Esophagus muscularis mucosa (tissue), 4 donors: ENCODE results near the gene ATG2B. TPM values are rescaled to one million over a fixed set of nuclear protein-coding genes. Genes with fewer than 3 reads are reported as not detected.

ENCODE experiments used
- DNase-seq: peaks from one replicate; pipeline ENCODE4 v3.0.0-alpha.2; 2017; ENCODE audit errors: extremely low spot score
- H3K27ac ChIP-seq, 4 donors: fragments of 200-600 bp; sonication (generic); replicated peaks in 1 of 4; 1 replicate in 3 of 4; 2 replicates in 1 of 4; pipeline ENCODE4 v1.5.1; 2016 to 2019; ENCODE audit warnings: mild to moderate bottlenecking in 1 of 4
- H3K27me3 ChIP-seq, 4 donors: fragments of 200-600 bp; sonication (generic); one replicate each; pipeline versions ENCODE4 v1.5.1 to v1.6.0; 2016 to 2019
- H3K36me3 ChIP-seq, 4 donors: fragments of 200-600 bp; sonication (generic); one replicate each; pipeline ENCODE4 v1.5.1; 2016 to 2019
- H3K4me1 ChIP-seq, 4 donors: fragments of 200-600 bp; sonication (generic); one replicate each; pipeline ENCODE4 v1.5.1; 2016 to 2019
- H3K4me3 ChIP-seq, 4 donors: fragments of 200-600 bp; sonication (generic); 1 replicate in 2 of 4; 2 replicates in 2 of 4; pipeline ENCODE4 v1.5.1; 2016 to 2019; ENCODE audit warnings: mild to moderate bottlenecking in 4 of 4, moderate library complexity in 1 of 4
- H3K9me3 ChIP-seq, 4 donors: fragments of 200-600 bp; sonication (generic); 1 replicate in 3 of 4; 2 replicates in 1 of 4; pipeline ENCODE4 v1.5.1; 2016 to 2019
- CTCF ChIP-seq, 3 experiments: fragments of 200-600 bp in 2 of 3; fragments of 450-650 bp in 1 of 3; sonication (generic) in 2 of 3; IDR thresholded peaks; one replicate each; pipeline ENCODE4 v1.5.1; 2017 to 2019; ENCODE audit warnings: antibody characterized with exemption in 3 of 3, mild to moderate bottlenecking in 2 of 3, moderate library complexity in 1 of 3
- EP300 ChIP-seq: sonication (generic); formaldehyde crosslinking; IDR thresholded peaks from one replicate; pipeline ENCODE4 v1.6.1; 2017; ENCODE audit warnings: antibody characterized with exemption
- POLR2A ChIP-seq: fragments of 450-650 bp; IDR thresholded peaks from one replicate; pipeline ENCODE4 v1.6.1; 2017; ENCODE audit warnings: antibody characterized with exemption, moderate library complexity, mild to moderate bottlenecking, low read depth
- POLR2AphosphoS5 ChIP-seq, 2 donors: sonication (generic); formaldehyde crosslinking; IDR thresholded peaks; one replicate each; pipeline ENCODE4 v1.6.1; 2017; ENCODE audit warnings: antibody characterized with exemption in 2 of 2
- WGBS: methylation state at CpG from one replicate; pipeline ENCODE4 v1.1.5; 2018; 5-methylcytosine and 5-hydroxymethylcytosine counted together
- intact Hi-C: fragments of 100-400 bp; cut with DNase I; formaldehyde crosslinking; loops from one replicate; pipeline ENCODE4 v1.15.1; 2023
- total RNA-seq, 4 donors: library from RNA; depleted of rRNA; stranded (reverse); fragments of >200 nt; gene quantifications; one replicate each; pipeline versions ENCODE4 v1.1.0 to v1.2.1, GENCODE V29; 2016

Gene ATG2B
- total RNA-seq, 4 donors from 2014 or later = 18.2 to 26.6 (median 23.1) TPM

GRCh38 chr14:96398921-96399320 lies 35.8 kb upstream of the ATG2B start:
- Histone ChIP-seq H3K4me1 (no peaks in the 10 kb centered on the region), H3K36me3 (no peaks in the 10 kb centered on the region), H3K27ac (no peak overlapping the region), H3K9me3 (no peaks in the 10 kb centered on the region), H3K27me3 (no peaks in the 10 kb centered on the region), H3K4me3 (no peak overlapping the region)
- TF ChIP-seq EP300 = no peak
- TF ChIP-seq POLR2A = no peak
- no peak for TF ChIP-seq CTCF (IDR thresholded peaks at IDR 0.05)
- no peak for TF ChIP-seq POLR2AphosphoS5 (IDR thresholded peaks at IDR 0.05)
- 90% methylated on average over 5 of the region's 5 CpGs for whole genome bisulfite sequencing
- peak; percentile 90 for DNase-seq
- intact Hi-C loops = no loop called here

- TF ChIP-seq POLR2A (no peak), EP300 (no peak), POLR2AphosphoS5 (IDR thresholded peaks at IDR 0.05) (no peak), CTCF (IDR thresholded peaks at IDR 0.05) (no peak)
- Histone ChIP-seq H3K27ac (no peak overlapping the region), H3K36me3 (no peaks in the 10 kb centered on the region), H3K9me3 (no peaks in the 10 kb centered on the region), H3K4me3 (no peak overlapping the region), H3K27me3 (no peaks in the 10 kb centered on the region), H3K4me1 (no peaks in the 10 kb centered on the region)
- DNase-seq = peak; percentile 55
- 90% methylated on average over 8 of the region's 8 CpGs for WGBS
- intact Hi-C loops = no loop called here
Measured at GRCh38 chr14:96398432-96398831, 35.3 kb upstream of the ATG2B start.

GRCh38 chr14:96394047-96394815 lies 31.1 kb upstream of the ATG2B start:
- TF ChIP-seq POLR2AphosphoS5 (IDR thresholded peaks at IDR 0.05) = no peak
- TF ChIP-seq CTCF (IDR thresholded peaks at IDR 0.05) = no peak
- TF ChIP-seq EP300 = no peak
- no peak for TF ChIP-seq POLR2A
- intact Hi-C loops = no loop called here
- Histone ChIP-seq H3K9me3 (no peaks in the 10 kb centered on the region), H3K4me1 (peaks cover 14 to 19% (median 16%) of the 10 kb centered on the region in 4 donors), H3K27me3 (peaks cover 0 to 3% (median 0%) of the 10 kb centered on the region in 4 donors), H3K36me3 (no peaks in the 10 kb centered on the region), H3K4me3 (no peak overlapping the region), H3K27ac (no peak overlapping the region)
- WGBS = 92% methylated on average over 7 of the region's 7 CpGs
- peak; percentile 78 for DNase-seq

- H3K4me3 ChIP-seq = no peak overlapping the region
- TF ChIP-seq EP300 = no peak
- no peak for TF ChIP-seq POLR2A
- TF ChIP-seq POLR2AphosphoS5 (IDR thresholded peaks at IDR 0.05) = no peak
- no peak for TF ChIP-seq CTCF (IDR thresholded peaks at IDR 0.05)
- intact Hi-C loops = no loop called here
- peaks cover 0 to 3% (median 0%) of the 10 kb centered on the region in 4 donors for H3K27me3 ChIP-seq
- H3K36me3 ChIP-seq = no peaks in the 10 kb centered on the region
- H3K4me1 ChIP-seq = peaks cover 14 to 19% (median 16%) of the 10 kb centered on the region in 4 donors
- no peaks in the 10 kb centered on the region for H3K9me3 ChIP-seq
- peak; percentile 17 for DNase-seq
- no peak overlapping the region for H3K27ac ChIP-seq
- WGBS = 90% methylated on average over 5 of the region's 5 CpGs
Measured at GRCh38 chr14:96393071-96393691, 30.0 kb upstream of the ATG2B start.
